Stimulated activated CD8-positive, alpha-beta memory T cell treated with anti-CD3 and anti-CD28 coated beads, Interleukin-15, amount 100 ng/mL, for 24 hours (primary cell): ENCODE results near the gene C1orf53.

Experiments used
- DNase-seq: peaks from one replicate; pipeline ENCODE4 v3.0.0-alpha.2; 2020; ENCODE audit warnings: low read depth

The C1orf53 gene

GRCh38 chr1:197908716-197909220 lies 6.3 kb downstream of the C1orf53 start:
- no peak for DNase-seq

DNA sequence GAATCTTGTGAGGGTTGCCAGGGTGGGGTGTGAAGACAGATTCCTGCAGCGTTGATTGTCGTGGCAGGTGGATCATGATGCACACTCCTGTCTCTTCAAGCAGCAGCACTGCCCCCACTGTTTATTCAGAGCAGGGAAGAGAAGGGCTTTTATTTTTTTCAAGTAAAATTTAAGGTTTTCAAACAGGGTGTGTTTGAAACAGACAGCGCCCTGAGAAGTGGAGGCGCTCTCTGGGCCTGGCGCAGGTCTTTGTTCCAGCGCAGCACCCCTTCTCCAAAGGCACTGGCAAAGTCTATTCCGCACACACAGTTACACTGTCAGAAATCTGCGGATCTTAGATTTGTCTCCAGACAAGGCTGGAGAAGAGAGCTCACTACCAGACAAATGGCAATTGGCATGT lies 7.0 kb downstream of the C1orf53 start:
- DNase-seq = no peak

GRCh38 chr1:197910120-197910991 lies 7.9 kb downstream of the C1orf53 start:
- DNase-seq = no peak

DNA sequence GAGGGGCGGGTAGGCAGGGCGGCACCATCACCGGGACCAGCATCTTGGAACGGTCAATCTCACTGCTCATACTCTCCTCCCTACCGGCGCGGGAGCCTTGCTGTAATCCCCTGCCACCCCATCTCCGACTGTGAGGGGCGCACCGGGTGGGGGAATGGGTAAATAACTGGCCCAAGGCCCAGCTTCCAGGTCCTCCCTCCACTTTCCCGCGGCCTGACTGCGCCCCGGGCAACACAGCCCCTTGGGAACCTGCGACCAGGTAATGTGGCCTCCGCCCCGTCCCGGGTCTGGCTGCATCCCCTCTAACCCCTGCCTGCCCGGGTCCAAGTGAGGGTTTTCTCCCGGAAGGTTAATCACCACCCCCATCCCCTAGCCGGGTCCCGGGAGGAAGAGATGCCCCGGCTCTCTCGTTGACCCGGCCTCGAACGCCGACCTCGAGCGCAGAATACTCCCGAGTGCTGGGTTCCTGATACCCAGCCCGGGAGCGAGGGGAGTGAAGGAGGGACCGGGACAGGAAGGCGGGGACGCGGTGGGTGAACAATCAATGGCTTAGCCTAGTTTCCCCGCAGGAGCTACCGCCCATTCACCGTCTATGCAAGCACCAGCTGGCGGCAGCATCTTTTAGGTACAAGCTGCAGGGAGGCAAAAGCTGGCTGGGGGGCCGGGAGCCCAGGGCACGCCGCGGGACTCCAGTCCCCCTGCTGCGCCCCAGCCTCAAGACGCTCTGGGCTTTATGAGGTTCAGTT lies 8.9 kb downstream of the C1orf53 start:
- no peak for DNase-seq

DNA sequence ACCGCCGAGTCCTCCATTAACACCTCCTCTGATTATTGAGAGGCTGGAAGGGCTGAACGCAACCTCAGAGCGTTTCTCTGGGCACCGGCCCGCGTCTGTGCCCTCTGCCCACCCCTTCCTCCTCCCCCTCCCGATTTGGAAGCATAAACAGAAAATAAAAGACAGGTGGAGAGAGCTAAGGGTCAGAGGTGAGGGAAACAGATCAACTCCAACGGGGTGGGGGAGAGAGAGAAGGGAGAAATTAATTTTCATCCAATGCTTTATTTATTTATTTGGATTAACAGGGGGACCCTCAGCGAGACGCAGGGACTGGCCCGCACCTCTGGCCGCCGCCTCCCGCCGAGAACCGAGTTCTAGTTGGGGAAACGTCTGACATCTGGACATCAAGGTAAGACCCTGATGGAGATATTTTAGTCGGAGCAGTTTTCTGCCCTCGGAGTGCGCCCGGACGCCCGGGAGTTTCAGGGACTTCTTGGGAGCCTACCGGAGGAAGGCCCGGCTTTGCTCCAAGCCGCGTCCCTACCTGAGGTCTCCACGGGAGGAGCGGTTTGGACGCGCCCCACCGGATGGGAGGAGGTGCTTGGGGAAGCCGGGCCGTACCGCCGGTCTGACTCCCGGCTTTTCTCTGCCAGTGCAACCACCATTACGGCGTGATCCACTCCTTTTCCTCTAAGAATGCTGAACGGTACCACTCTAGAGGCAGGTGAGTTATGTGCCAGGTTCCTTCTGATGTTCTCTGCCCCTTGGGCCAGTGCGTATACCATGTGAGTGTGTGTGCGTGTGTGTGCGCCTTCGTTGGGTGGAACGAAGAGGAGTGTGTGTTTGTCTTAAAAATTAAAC lies 9.6 kb downstream of the C1orf53 start:
- no peak for DNase-seq

DNA sequence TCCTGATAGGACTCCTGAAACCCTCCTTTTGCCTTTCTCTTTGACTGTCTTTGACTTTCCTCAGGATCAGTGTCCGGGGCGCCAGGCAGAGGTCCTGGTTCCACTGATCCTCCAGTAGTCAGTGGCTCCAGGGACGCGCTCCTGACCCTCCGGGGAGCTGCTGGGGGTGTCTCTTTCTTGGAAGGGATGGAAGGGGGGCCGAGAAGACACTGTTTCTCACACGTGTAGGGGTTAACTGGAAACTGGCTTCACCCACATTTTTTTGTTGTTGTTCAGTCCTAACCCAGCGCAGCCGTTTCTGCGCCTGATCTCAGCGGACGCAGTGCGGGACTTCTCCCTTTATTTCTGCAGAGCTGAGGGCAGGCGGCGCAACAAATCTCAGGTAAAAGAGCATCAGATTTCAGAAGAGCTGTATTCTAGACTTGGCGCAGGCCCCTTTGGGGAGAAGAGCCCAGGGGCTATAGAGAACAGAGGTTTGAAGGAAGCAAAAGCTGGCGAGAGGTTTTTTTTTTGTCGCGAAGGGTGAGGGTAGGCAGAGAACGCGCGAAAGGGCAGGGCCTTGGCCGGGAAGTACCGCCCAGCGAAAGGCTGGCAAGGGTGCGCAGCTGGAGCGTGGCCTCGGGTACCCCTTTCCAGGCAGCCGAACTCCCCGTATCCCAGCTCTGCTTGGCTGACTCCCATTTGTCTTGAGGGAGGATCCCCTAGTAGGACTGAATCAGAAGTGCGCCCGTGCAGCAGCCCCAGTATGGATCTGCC lies 10.5 kb downstream of the C1orf53 start:
- DNase-seq = no peak

- no peak for DNase-seq
Measured at GRCh38 chr1:197913495-197914276, 11.3 kb downstream of the C1orf53 start.

- no peak for DNase-seq
Measured at GRCh38 chr1:197914510-197914909, 12.1 kb downstream of the C1orf53 start.

DNA sequence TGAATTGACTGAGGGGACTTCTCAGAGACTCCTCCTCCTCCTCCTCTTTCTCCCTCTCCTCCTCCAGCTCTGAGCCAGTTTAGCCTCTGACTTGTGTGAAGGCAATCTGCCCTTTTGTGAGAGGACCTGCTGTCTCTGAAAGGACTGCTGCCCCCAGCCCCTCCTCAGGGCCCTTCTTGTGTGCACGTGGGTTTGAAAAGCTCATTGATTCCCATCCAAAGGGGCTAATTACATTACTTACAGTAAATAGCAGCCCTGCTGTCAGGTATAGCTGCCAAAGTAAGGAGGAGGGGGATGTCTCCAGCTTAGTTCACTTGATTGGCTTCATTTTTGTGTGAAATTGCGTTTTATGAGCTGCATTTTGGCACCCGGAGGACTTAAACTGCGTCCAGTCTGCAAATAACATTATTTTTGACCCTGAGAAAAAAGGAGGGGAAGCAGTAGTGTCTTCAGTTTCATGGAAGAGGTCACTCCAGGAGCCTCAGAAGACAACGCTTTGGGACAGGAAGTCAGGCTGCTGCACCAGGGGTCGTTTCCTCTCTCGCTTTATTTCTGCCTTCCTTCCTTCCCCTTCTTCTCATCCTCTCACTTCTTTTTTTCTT lies 12.9 kb downstream of the C1orf53 start:
- no peak for DNase-seq

- DNase-seq = no peak
Measured at GRCh38 chr1:197915862-197916499, 13.6 kb downstream of the C1orf53 start.

DNA sequence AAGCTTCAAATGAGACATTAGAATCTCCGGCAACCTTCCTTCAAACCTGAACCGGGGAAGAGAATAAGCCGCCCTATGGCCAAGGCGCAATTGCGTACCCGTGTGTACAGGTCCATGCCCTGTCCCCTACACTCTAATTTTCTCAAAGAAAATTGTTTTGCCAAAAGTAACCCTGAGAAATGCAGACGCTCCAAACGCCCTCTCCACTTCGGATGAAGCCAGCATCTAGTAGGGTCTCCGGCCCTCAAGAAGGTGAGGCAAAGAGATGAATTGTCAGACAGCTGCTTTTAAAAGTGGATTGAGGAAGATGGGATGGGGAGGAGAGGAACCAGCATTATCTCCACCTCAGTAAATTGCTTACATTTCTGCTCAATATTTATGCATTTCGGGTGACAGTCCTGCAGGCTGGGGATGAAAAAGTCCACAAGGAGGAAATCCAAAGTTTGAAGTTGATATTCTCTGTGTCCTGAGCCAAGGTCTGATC lies 14.1 kb downstream of the C1orf53 start:
- DNase-seq = no peak

DNA sequence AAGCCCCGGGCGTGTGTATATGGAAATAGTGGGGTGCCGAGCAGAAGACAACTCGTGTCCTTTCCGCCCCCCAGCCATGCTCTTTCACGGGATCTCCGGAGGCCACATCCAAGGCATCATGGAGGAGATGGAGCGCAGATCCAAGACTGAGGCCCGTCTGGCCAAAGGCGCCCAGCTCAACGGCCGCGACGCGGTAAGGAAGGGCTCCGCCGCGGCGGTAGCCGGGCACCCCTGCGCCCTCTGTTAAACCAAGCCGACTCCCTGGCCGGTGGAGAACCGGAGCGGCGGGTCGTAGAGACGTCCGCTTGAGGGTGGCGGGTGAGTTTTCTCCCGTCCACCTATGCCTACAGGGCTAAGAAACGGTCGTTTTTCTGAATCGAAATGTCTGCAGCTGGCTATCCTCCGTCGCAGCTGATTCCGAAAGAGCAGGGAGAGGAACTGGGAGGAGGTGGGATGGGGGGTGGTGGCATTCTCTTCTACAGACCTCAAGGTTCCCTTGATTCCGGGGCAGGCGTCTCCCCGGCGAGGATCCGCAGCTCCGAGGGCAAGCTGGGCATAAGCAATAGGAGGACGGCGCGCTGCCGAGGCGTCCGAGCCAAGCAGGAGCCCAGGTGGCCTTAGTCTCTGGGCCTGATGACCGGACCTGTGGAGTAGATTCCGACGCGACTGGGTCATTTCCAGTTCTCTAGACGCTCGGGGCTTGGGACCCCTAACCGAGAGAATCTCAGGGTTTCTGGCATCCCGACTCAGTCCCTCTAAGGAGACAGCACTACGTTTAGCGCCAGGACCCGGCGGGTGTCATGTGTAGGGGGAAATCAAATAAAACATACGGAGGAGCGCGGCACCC lies 15.6 kb downstream of the C1orf53 start:
- no peak for DNase-seq

DNA sequence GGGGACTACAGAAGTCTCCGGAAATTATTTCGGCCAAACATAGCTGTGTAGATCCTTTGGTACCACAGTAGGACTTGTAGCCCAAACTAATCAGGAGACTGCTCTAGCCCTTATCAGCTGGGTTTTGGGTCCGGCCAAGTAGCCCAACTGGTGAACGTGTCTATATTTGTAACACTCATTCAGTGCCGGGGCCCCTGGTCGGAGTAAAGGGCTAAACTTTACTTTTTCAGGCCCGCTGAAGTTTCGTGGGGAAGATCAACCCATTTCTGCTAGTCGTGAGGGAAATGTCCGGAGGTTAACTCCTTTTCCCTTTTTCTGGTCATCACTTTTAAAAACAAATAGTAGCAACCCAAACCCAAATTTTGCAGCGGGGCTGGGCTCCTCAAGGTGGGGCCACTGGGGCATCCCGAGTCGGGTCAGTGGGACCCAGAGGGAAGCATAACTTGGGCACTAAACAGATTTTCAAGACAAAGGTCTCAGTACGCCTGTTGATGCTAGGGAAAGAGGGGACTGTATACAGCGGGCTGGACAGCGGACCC lies 16.4 kb downstream of the C1orf53 start:
- DNase-seq = no peak

DNA sequence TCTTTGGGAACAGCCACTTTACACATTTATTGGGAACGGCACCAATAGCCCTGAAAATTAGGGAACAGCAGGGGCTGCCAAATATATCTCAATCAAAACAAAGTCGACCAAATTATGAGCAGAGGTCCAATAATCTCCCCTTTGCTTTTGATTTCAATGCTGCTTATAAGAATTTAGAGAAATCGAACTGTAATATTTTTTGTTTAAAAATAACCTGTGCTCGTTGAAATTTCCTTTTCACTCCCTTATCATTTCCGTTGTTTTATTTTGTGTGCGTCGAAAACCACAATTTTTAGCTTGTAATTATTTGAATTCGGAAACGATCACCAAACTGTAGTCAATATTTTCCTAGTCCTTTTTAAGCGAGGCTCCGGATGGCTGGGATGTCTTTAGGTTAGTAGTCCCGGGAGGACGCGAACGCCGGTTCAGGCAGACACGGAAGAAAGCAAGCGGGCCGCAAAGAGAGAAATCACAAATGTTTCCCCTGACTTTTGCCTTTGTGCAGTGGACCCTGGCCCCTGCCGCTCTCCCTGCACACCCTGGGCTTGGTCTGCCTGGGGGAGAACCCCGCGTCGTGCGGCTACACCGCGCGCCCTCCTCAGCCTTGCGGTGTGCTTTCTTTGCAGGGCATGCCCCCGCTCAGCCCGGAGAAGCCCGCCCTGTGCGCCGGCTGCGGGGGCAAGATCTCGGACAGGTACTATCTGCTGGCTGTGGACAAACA lies 17.1 kb downstream of the C1orf53 start:
- DNase-seq = no peak

GRCh38 chr1:197920067-197920396 lies 17.6 kb downstream of the C1orf53 start:
- no peak for DNase-seq

GRCh38 chr1:197920414-197921117 lies 18.1 kb downstream of the C1orf53 start:
- no peak for DNase-seq
